PC-9 (cell line): ENCODE results near the gene ERBB4. TPM values are rescaled to one million over a fixed set of nuclear protein-coding genes. Genes with fewer than 3 reads are reported as not detected.
"Not testable (repeated sequence)": the region's sequence is repeated elsewhere in the genome, so short reads cannot be mapped to it uniquely, and the experiment has no call there.

Source experiments
- BruUV-seq: library from RNA; stranded (reverse); fragments of 400-500 nt; replicated peaks from 2 replicates; lab custom pipeline; 2021; lab: Mats Ljungman, UMichigan
- CTCF ChIA-PET: fragments of 300-600 bp; sonication (Branson Sonifier 250); formaldehyde crosslinking; loops from one replicate; lab custom pipeline; 2022; ENCODE audit warnings: antibody characterized with exemption; lab: Charles Lee
- POLR2A ChIA-PET: fragments of 300-600 bp; sonication (Branson Sonifier 250); formaldehyde crosslinking; loops from one replicate; lab custom pipeline; 2022; ENCODE audit warnings: antibody characterized with exemption; ENCODE audit not compliant: unreplicated experiment; lab: Charles Lee
- DNase-seq, 2 experiments: peaks; one replicate each; pipeline versions ENCODE4 v3.0.0 to v3.0.0-alpha.2; 2015 to 2022; ENCODE audit warnings: mixed read lengths in 1 of 2
- H2AFZ ChIP-seq: fragments of 200-600 bp; sonication (generic); 2 replicates; pipeline ENCODE4 v1.8.1; 2017; ENCODE audit warnings: antibody characterized with exemption
- H3F3A ChIP-seq: fragments of 200-600 bp; sonication (generic); 2 replicates; pipeline ENCODE4 v1.8.1; 2017; ENCODE audit warnings: antibody characterized with exemption, mild to moderate bottlenecking, low read depth; ENCODE audit not compliant: insufficient read depth
- H3K27ac ChIP-seq: fragments of 200-600 bp; sonication (generic); 2 replicates; pipeline ENCODE4 v1.6.1; 2016; ENCODE audit warnings: mixed run types
- H3K27me3 ChIP-seq: fragments of 200-600 bp; sonication (generic); 2 replicates; pipeline ENCODE4 v1.6.1; 2016; ENCODE audit warnings: low read depth, mixed run types; ENCODE audit not compliant: insufficient read depth
- H3K36me3 ChIP-seq: fragments of 200-600 bp; sonication (generic); 2 replicates; pipeline ENCODE4 v1.6.1; 2016; ENCODE audit warnings: low read depth, mixed run types
- H3K4me1 ChIP-seq: fragments of 200-600 bp; sonication (generic); replicated peaks from 2 replicates; pipeline ENCODE4 v1.6.1; 2016; ENCODE audit warnings: mixed run types; ENCODE audit not compliant: insufficient read depth
- H3K4me2 ChIP-seq: fragments of 200-600 bp; sonication (generic); 2 replicates; pipeline ENCODE4 v1.6.1; 2017; ENCODE audit warnings: mixed run types
- H3K4me3 ChIP-seq: fragments of 200-600 bp; sonication (generic); 2 replicates; pipeline ENCODE4 v1.6.1; 2016; ENCODE audit warnings: mixed run types
- H3K79me2 ChIP-seq: fragments of 200-600 bp; sonication (generic); 2 replicates; pipeline ENCODE4 v1.6.1; 2017; ENCODE audit warnings: low read depth, mixed run types
- H3K9me2 ChIP-seq: fragments of 200-600 bp; sonication (generic); 2 replicates; pipeline ENCODE4 v1.8.1; 2017; ENCODE audit warnings: mild to moderate bottlenecking; ENCODE audit not compliant: insufficient read depth
- H3K9me3 ChIP-seq: fragments of 200-600 bp; sonication (generic); 2 replicates; pipeline ENCODE4 v1.8.1; 2016; ENCODE audit warnings: low read depth; ENCODE audit not compliant: insufficient read depth
- H4K20me1 ChIP-seq: fragments of 200-600 bp; sonication (generic); 2 replicates; pipeline ENCODE4 v1.8.1; 2017; ENCODE audit not compliant: insufficient read depth
- EZH2 ChIP-seq: fragments of 200-600 bp; sonication (generic); IDR thresholded peaks from 2 replicates; pipeline ENCODE4 v1.8.0; 2017; ENCODE audit warnings: antibody characterized with exemption, low read depth
- intact Hi-C: fragments of 100-400 bp; cut with micrococcal nuclease; formaldehyde crosslinking; loops from one replicate; pipeline ENCODE4 v1.10.0; 2022; ENCODE audit not compliant: unreplicated experiment
- total RNA-seq: library from RNA; stranded (reverse); gene quantifications from 2 replicates; pipeline ENCODE4 v1.2.3, GENCODE V29; 2021
- TF ChIP-seq, protein P1 (sequence below): fragments of 200-600 bp; sonication (generic); conservative IDR thresholded peaks from 2 replicates; pipeline ENCODE4 v1.6.1; 2017; ENCODE audit warnings: mixed run types, antibody characterized with exemption, mild to moderate bottlenecking, moderate library complexity

ERBB4 gene
- total RNA-seq, 1 experiment from 2014 or later: not detected

- ChIA-PET POLR2A (no interaction called here), CTCF (no interaction called here)
- no peaks in the 10 kb centered on the region for H4K20me1 ChIP-seq
- intact Hi-C loops: no loop called here
- no peaks in the 10 kb centered on the region for H3K36me3 ChIP-seq
- H3K9me2 ChIP-seq: no peaks in the 10 kb centered on the region
- TF ChIP-seq, protein P1, sequence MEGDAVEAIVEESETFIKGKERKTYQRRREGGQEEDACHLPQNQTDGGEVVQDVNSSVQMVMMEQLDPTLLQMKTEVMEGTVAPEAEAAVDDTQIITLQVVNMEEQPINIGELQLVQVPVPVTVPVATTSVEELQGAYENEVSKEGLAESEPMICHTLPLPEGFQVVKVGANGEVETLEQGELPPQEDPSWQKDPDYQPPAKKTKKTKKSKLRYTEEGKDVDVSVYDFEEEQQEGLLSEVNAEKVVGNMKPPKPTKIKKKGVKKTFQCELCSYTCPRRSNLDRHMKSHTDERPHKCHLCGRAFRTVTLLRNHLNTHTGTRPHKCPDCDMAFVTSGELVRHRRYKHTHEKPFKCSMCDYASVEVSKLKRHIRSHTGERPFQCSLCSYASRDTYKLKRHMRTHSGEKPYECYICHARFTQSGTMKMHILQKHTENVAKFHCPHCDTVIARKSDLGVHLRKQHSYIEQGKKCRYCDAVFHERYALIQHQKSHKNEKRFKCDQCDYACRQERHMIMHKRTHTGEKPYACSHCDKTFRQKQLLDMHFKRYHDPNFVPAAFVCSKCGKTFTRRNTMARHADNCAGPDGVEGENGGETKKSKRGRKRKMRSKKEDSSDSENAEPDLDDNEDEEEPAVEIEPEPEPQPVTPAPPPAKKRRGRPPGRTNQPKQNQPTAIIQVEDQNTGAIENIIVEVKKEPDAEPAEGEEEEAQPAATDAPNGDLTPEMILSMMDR: no peak
- TF ChIP-seq EZH2: no peak
- H3K4me1 ChIP-seq: no peaks in the 10 kb centered on the region
- no peak overlapping the region for H2AFZ ChIP-seq
- H3K27me3 ChIP-seq: no peaks in the 10 kb centered on the region
- no peak for DNase-seq
- no peak overlapping the region for H3K4me2 ChIP-seq
- H3K79me2 ChIP-seq: no peaks in the 10 kb centered on the region
- no peak overlapping the region for H3K27ac ChIP-seq
- no peak overlapping the region for H3K4me3 ChIP-seq
- no peaks in the 10 kb centered on the region for H3F3A ChIP-seq
- BruUV-seq: no TSS peak
- no peaks in the 10 kb centered on the region for H3K9me3 ChIP-seq
These were observed 523.0 kb downstream of the ERBB4 start for GRCh38 chr2:212015588-212015987.

- no peaks in the 10 kb centered on the region for H3K79me2 ChIP-seq
- H3K4me1 ChIP-seq: no peaks in the 10 kb centered on the region
- no peaks in the 10 kb centered on the region for H3K36me3 ChIP-seq
- no peak overlapping the region for H3K4me3 ChIP-seq
- intact Hi-C loops: no loop called here
- ChIA-PET CTCF (no interaction called here), POLR2A (no interaction called here)
- no TSS peak for BruUV-seq
- no peak overlapping the region for H3K27ac ChIP-seq
- H2AFZ ChIP-seq: no peak overlapping the region
- TF ChIP-seq, protein P1: no peak
- TF ChIP-seq EZH2: no peak
- no peaks in the 10 kb centered on the region for H3K9me3 ChIP-seq
- DNase-seq: no peak
- no peaks in the 10 kb centered on the region for H4K20me1 ChIP-seq
- H3K9me2 ChIP-seq: no peaks in the 10 kb centered on the region
- no peaks in the 10 kb centered on the region for H3K27me3 ChIP-seq
- H3F3A ChIP-seq: no peaks in the 10 kb centered on the region
- H3K4me2 ChIP-seq: no peak overlapping the region
These were observed 525.0 kb downstream of the ERBB4 start for GRCh38 chr2:212013626-212014025.

- H3K9me2 ChIP-seq, H3K4me3 ChIP-seq, H3K4me1 ChIP-seq, H3K36me3 ChIP-seq, H3K27ac ChIP-seq, intact Hi-C loops, CTCF ChIA-PET, H2AFZ ChIP-seq, POLR2A ChIA-PET, H3K4me2 ChIP-seq, H3K9me3 ChIP-seq, H3K27me3 ChIP-seq, DNase-seq, BruUV-seq, H3F3A ChIP-seq, H3K79me2 ChIP-seq, H4K20me1 ChIP-seq: not testable (repeated sequence)
These were observed 528.3 kb downstream of the ERBB4 start for GRCh38 chr2:212010305-212010704.

DNA sequence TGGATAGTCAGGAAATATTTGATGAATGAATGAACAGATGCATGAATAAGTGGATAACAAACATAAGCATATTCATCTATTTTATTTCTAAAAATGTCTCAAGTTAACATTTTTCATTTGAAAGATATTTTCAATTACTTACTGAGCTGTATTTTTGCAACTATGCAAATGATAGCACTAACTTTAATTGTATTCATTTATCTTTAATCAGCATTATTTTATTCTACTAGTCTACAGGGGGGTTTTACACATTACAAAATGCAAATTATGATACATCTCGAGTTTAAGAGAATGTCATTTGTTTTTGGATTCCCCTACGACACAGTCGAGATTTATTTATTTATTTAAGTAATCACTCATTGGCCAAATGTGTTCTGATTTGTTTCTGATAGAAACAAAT, 530.6 kb downstream of the ERBB4 start:
- Histone ChIP-seq H3K4me3 (no peak overlapping the region), H3K9me3 (no peaks in the 10 kb centered on the region), H3K4me1 (no peaks in the 10 kb centered on the region), H3F3A (no peaks in the 10 kb centered on the region), H3K36me3 (no peaks in the 10 kb centered on the region), H3K4me2 (no peak overlapping the region), H2AFZ (no peak overlapping the region), H3K9me2 (no peaks in the 10 kb centered on the region), H3K27me3 (no peaks in the 10 kb centered on the region), H3K27ac (no peak overlapping the region), H3K79me2 (no peaks in the 10 kb centered on the region), H4K20me1 (no peaks in the 10 kb centered on the region)
- ChIA-PET CTCF (no interaction called here), POLR2A (no interaction called here)
- no peak for DNase-seq
- BruUV-seq: no TSS peak
- intact Hi-C loops: loop anchor here (10.0 kb wide), 1 partner anchor 517 kb away; no protein-coding TSS in a partner anchor
- TF ChIP-seq, protein P1: no peak
